Gastrocnemius medialis (tissue), 4 donors: ENCODE measurements around the gene MILR1.

ENCODE experiments used
- CTCF ChIP-seq, 5 experiments: fragments of 450-650 bp in 3 of 5; fragments of 200-600 bp in 2 of 5; sonication (generic) in 2 of 5; IDR thresholded peaks in 4 of 5; conservative IDR thresholded peaks in 1 of 5; 1 replicate in 4 of 5; 2 replicates in 1 of 5; pipeline ENCODE4 v1.5.1; 2016 to 2019; ENCODE audit warnings: antibody characterized with exemption in 5 of 5, mild to moderate bottlenecking in 3 of 5, moderate library complexity in 3 of 5
- POLR2A ChIP-seq, 2 donors: fragments of 450-650 bp; IDR thresholded peaks; one replicate each; pipeline ENCODE4 v1.6.1; 2017; ENCODE audit warnings: antibody characterized with exemption in 2 of 2, mild to moderate bottlenecking in 2 of 2, moderate library complexity in 2 of 2

- TF ChIP-seq CTCF (IDR thresholded peaks at IDR 0.05 in 4 of 5, conservative IDR thresholded peaks at IDR 0.05 in 1 of 5) (no peak), POLR2A (IDR thresholded peaks at IDR 0.05) (no peak)
Observed at GRCh38 chr17:64449545-64449944, 630 bp downstream of the MILR1 start.
